HepG2 (cell line): ENCODE results near the gene NOXO1. TPM values are rescaled to one million over a fixed set of nuclear protein-coding genes. Genes with fewer than 3 reads are reported as not detected.

Experiments used
- ARHGAP35 ChIP-seq: sonication (generic); formaldehyde crosslinking; IDR thresholded peaks from 2 replicates; pipeline ENCODE4 v1.9.0; 2022; ENCODE audit warnings: mild to moderate bottlenecking, inconsistent platforms, moderate library complexity, missing genetic modification reagents, borderline replicate concordance
- FOXA3 ChIP-seq: IDR thresholded peaks from 2 replicates; pipeline ENCODE4 v1.6.1; 2016; ENCODE audit warnings: missing genetic modification reagents, missing compliant biosample characterization
- MXD4 ChIP-seq: IDR thresholded peaks from 2 replicates; pipeline ENCODE4 v1.6.1; 2016; ENCODE audit warnings: mild to moderate bottlenecking, missing biosample characterization, missing genetic modification reagents
- THRA ChIP-seq: sonication (generic); formaldehyde crosslinking; IDR thresholded peaks from 2 replicates; pipeline ENCODE4 v1.4.0; 2020; ENCODE audit warnings: missing genetic modification reagents, borderline replicate concordance
- YY1 ChIP-seq: IDR thresholded peaks from 2 replicates; pipeline ENCODE4 v1.6.1; 2011; ENCODE audit warnings: low read length, low read depth, moderate library complexity, mild to moderate bottlenecking; ENCODE audit not compliant: insufficient read depth, insufficient replicate concordance
- ZNF18 ChIP-seq: sonication (generic); formaldehyde crosslinking; IDR thresholded peaks from 2 replicates; pipeline ENCODE4 v1.8.0; 2022; ENCODE audit warnings: mild to moderate bottlenecking, missing genetic modification reagents; ENCODE audit not compliant: insufficient replicate concordance
- ZNF441 ChIP-seq: sonication (generic); formaldehyde crosslinking; IDR thresholded peaks from 2 replicates; pipeline ENCODE4 v1.7.0; 2021; ENCODE audit warnings: missing genetic modification reagents, borderline replicate concordance
- ZNF687 ChIP-seq: sonication (generic); formaldehyde crosslinking; IDR thresholded peaks from 2 replicates; pipeline ENCODE4 v1.5.1; 2020; ENCODE audit warnings: mild to moderate bottlenecking, missing genetic modification reagents, moderate library complexity
- ZNF746 ChIP-seq: sonication (generic); formaldehyde crosslinking; IDR thresholded peaks from 2 replicates; pipeline ENCODE4 v1.8.0; 2022; ENCODE audit warnings: mild to moderate bottlenecking, missing genetic modification reagents
- polyA plus RNA-seq, 8 experiments: library from polyadenylated mRNA; depleted of rRNA in 3 of 8; stranded (reverse) in 7 of 8; unstranded in 1 of 8; fragments of >200 nt; fragmentation: Illumina TruSeq in 4 of 8; extraction: Trizol in 4 of 8; gene quantifications; 2 replicates each; pipeline versions ENCODE4 v1.2.1 to v1.2.3, GENCODE V29; 2011 to 2016; ENCODE audit warnings: low read depth in 4 of 8, missing spikeins in 1 of 8, mixed read lengths in 1 of 8; ENCODE audit not compliant: insufficient read depth in 1 of 8
- total RNA-seq, 5 experiments: library from RNA; depleted of rRNA; stranded (reverse); fragments of >200 nt; fragmentation: Illumina TruSeq; extraction: Trizol; gene quantifications; 2 replicates each; pipeline ENCODE4 v1.2.3, GENCODE V29; 2016; ENCODE audit warnings: low read depth in 1 of 5
- TF ChIP-seq, protein P1 (sequence below): fragments of 450-650 bp; IDR thresholded peaks from 2 replicates; pipeline ENCODE4 v1.6.1; 2016
- TF ChIP-seq, protein P2 (sequence below): sonication (generic); formaldehyde crosslinking; IDR thresholded peaks from 2 replicates; pipeline ENCODE4 v1.8.1; 2022; ENCODE audit warnings: low read depth, mild to moderate bottlenecking, missing genetic modification reagents
- TF ChIP-seq, protein P3 (sequence below): sonication (generic); formaldehyde crosslinking; IDR thresholded peaks from 2 replicates; pipeline ENCODE4 v1.5.0; 2020; ENCODE audit warnings: missing genetic modification reagents, mild to moderate bottlenecking, borderline replicate concordance

The NOXO1 gene
- total and polyA plus RNA-seq, 2 of the 13 experiments (the other 11 are each of a cell fraction or from before 2014, with no cell fraction given): 0.69 to 1.4 TPM

- TF ChIP-seq ZNF746 (0 out of 2 replicates have a peak, but pooled peaks have one; percentile 31), ZNF441 (CRISPR knock-in tag) (no peak), FOXA3 (0 out of 2 replicates have a peak, but pooled peaks have one; percentile 21), ARHGAP35 (CRISPR knock-in tag) (no peak), ZNF18 (CRISPR knock-in tag) (no peak), YY1 (no peak), THRA (CRISPR knock-in tag) (peak; percentile 17; the same call in 1 of the 2 replicates), MXD4 (peak; percentile 37; the same call in 1 of the 2 replicates), ZNF687 (CRISPR knock-in tag) (peak; percentile 74)
- TF ChIP-seq, protein P1, sequence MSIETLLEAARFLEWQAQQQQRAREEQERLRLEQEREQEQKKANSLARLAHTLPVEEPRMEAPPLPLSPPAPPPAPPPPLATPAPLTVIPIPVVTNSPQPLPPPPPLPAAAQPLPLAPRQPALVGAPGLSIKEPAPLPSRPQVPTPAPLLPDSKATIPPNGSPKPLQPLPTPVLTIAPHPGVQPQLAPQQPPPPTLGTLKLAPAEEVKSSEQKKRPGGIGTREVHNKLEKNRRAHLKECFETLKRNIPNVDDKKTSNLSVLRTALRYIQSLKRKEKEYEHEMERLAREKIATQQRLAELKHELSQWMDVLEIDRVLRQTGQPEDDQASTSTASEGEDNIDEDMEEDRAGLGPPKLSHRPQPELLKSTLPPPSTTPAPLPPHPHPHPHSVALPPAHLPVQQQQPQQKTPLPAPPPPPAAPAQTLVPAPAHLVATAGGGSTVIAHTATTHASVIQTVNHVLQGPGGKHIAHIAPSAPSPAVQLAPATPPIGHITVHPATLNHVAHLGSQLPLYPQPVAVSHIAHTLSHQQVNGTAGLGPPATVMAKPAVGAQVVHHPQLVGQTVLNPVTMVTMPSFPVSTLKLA: peak; percentile 72
- TF ChIP-seq, protein P2, sequence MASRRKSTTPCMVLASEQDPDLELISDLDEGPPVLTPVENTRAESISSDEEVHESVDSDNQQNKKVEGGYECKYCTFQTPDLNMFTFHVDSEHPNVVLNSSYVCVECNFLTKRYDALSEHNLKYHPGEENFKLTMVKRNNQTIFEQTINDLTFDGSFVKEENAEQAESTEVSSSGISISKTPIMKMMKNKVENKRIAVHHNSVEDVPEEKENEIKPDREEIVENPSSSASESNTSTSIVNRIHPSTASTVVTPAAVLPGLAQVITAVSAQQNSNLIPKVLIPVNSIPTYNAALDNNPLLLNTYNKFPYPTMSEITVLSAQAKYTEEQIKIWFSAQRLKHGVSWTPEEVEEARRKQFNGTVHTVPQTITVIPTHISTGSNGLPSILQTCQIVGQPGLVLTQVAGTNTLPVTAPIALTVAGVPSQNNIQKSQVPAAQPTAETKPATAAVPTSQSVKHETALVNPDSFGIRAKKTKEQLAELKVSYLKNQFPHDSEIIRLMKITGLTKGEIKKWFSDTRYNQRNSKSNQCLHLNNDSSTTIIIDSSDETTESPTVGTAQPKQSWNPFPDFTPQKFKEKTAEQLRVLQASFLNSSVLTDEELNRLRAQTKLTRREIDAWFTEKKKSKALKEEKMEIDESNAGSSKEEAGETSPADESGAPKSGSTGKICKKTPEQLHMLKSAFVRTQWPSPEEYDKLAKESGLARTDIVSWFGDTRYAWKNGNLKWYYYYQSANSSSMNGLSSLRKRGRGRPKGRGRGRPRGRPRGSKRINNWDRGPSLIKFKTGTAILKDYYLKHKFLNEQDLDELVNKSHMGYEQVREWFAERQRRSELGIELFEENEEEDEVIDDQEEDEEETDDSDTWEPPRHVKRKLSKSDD (CRISPR knock-in tag): no peak
- TF ChIP-seq, protein P3, sequence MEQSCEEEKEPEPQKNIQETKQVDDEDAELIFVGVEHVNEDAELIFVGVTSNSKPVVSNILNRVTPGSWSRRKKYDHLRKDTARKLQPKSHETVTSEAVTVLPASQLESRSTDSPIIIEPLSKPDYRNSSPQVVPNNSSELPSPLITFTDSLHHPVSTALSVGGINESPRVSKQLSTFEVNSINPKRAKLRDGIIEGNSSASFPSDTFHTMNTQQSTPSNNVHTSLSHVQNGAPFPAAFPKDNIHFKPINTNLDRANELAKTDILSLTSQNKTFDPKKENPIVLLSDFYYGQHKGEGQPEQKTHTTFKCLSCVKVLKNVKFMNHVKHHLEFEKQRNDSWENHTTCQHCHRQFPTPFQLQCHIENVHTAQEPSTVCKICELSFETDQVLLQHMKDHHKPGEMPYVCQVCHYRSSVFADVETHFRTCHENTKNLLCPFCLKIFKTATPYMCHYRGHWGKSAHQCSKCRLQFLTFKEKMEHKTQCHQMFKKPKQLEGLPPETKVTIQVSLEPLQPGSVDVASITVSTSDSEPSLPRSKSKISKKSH: 0 out of 2 replicates have a peak, but pooled peaks have one; percentile 29
Measured at GRCh38 chr16:2027024-2028010, 46.0 kb upstream of the NOXO1 start (continued).
